HUDEP-2 (cell line): ENCODE data around the gene NID1.

Source experiments
- DNase-seq, 76 experiments: peaks; one replicate each; lab custom pipeline; 2025; ENCODE audit not compliant: unreplicated experiment in 76 of 76; lab: John Stamatoyannopoulos, UW

Gene NID1

GRCh38 chr1:236067854-236068454, 3.1 kb upstream of the NID1 start:
- no peak for DNase-seq

- peak in 1 of 76 experiments; percentile 1 for DNase-seq
Measured at GRCh38 chr1:236066828-236067386, 2.0 kb upstream of the NID1 start.

GRCh38 chr1:236066054-236066453, 1.2 kb upstream of the NID1 start:
- DNase-seq: no peak

DNA sequence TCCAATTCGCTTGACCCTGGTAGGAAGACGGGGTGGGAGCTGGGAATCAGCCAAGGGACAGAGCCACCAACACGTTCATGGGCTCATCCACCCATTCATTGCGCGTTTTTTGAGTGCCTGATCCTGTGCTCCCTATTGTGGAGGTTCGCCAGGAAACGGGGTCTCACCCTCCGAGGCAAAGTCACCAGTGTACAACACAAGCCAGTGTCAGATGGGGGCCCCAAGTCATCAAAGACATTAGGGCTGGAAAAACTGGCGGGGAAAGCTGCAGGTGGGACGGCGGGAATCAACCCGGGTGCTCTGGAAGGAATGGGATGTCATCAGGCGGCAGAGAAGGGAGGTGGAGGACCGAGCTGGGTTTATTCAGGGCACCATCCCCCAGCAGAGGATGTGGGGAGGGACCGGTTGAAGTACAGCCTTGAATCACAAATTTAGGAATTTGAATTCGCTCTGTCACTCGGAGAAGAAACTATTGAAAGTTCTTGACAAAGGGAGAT, 667 bp upstream of the NID1 start:
- DNase-seq: no peak

DNA sequence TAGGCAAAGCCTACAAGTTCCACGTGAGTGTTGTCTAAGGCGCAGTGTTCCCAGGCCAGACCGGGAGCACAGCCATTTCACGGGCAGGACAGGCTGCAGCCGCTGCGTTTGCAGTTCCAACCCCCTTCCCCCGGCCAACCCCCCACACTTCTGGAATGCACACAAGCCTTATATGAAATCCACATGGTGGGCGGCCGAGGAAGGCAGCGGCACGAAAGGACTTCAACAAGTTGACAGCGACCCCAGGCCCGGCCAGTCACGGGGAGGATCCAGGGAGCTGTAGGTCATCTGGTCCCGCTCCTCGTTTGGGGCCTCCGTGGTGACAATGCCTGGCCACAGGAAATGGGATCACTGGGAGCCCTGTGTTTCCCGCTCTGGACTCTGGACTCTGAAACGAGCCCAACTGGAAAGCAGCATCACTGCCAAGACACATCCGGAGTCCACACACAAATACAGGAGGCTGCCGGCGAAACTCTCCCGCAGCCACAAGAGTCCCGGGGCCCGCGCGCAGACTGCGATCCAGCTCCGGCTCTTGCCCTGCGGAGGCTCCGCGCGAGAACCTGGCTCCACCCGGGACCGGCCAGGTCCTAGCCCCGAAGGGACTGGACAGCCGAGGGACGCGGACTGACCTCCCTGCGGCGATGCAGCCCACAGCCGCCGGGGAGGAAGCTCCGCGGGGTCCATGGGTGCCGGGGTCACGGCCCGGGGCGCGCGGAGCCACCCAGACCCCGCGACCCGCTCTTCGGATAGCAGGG, 794 bp downstream of the NID1 start:
- no peak for DNase-seq

GRCh38 chr1:236063551-236063918, 1.4 kb downstream of the NID1 start:
- no peak for DNase-seq

GRCh38 chr1:236060286-236060685, 4.6 kb downstream of the NID1 start:
- no peak for DNase-seq

GRCh38 chr1:236059011-236059410, 5.9 kb downstream of the NID1 start:
- no peak for DNase-seq

- no peak for DNase-seq
Measured at GRCh38 chr1:236058141-236058934, 6.6 kb downstream of the NID1 start.

- DNase-seq: no peak
Measured at GRCh38 chr1:236057546-236057945, 7.3 kb downstream of the NID1 start.

- no peak for DNase-seq
Measured at GRCh38 chr1:236052232-236052993, 12.5 kb downstream of the NID1 start.

GRCh38 chr1:236051242-236051791, 13.6 kb downstream of the NID1 start:
- DNase-seq: no peak

GRCh38 chr1:236045771-236046170, 19.1 kb downstream of the NID1 start:
- DNase-seq: no peak

- DNase-seq: no peak
Measured at GRCh38 chr1:236044341-236044740, 20.5 kb downstream of the NID1 start.

DNA sequence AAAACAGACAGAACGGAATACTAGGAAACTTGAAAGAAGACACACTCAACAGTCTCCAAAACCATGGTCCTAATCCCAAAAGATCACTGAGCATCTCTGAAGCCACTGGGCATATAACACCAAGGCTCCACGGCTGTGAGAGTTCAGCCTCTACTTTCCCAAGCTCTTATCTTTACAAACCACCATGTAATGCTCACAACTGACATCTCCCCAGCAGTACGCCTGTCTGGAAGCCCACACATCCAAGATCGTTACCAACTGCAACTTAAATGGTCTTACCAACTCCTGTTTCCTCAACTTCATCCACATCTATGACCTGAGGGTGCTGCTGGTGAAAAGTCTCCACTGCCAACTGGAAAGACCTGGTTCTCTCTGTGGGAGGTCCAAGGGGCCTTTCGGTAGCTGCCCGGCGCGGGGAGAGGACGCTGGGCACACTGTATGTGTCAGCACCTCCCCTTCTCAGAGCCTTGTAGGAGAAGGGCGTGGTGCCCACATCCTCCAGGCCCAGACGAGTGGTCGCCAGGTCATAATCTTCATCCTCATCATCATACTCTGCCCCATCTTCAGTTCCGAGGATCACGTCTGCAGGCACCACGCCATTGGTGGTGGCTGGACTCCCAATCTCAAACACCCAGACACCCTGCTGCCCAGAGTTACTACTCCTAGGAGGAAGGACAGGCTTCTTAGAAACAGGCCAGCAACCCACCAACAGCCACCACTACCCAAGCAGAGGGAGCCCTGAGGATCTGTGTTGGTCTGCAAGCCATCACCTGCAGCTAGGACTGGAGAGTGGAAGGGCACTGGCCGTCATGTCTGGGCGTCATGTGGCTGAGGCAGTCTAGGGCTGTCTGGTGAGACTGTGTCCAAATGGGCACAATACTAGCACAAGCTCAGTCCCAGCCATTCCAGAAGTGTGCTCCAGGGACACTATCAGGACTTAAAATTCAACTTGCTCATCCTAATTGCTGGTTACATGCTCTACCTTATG, 23.0 kb downstream of the NID1 start:
- DNase-seq: no peak

GRCh38 chr1:236039740-236040685, 24.9 kb downstream of the NID1 start:
- no peak for DNase-seq

GRCh38 chr1:236038034-236038433, 26.9 kb downstream of the NID1 start:
- DNase-seq: no peak

GRCh38 chr1:236035681-236036101, 29.2 kb downstream of the NID1 start:
- DNase-seq: no peak
